ENCODE results near the gene PKP3.
A peak's percentile ranks its signal among the peaks of the same experiment; 100 is the strongest.

Gene PKP3

GRCh38 chr11:445765-446588 is 52.0 kb downstream of the PKP3 start:
- TF ChIP-seq CTCF (conservative IDR thresholded peaks at IDR 0.05) (no peak), ZFX (IDR thresholded peaks at IDR 0.05) (no peak)
- H3K27ac ChIP-seq = peak overlapping the region; percentile 8; the same call in 1 of the 2 replicates

GRCh38 chr11:446891-447290 is 52.9 kb downstream of the PKP3 start:
- TF ChIP-seq CTCF (conservative IDR thresholded peaks at IDR 0.05) (no peak), ZFX (IDR thresholded peaks at IDR 0.05) (no peak)
- H3K27ac ChIP-seq = peak overlapping the region; percentile 8; the same call in 1 of the 2 replicates

- peak; percentile 97 for TF ChIP-seq CTCF (conservative IDR thresholded peaks at IDR 0.05)
- 0 out of 2 replicates have a peak, but pooled peaks have one; percentile 35 for TF ChIP-seq ZFX (IDR thresholded peaks at IDR 0.05)
- peak overlapping the region; percentile 85 for H3K27ac ChIP-seq
Measured at GRCh38 chr11:447923-448731, 54.1 kb downstream of the PKP3 start.

GRCh38 chr11:449889-450808 is 56.1 kb downstream of the PKP3 start, which contains the start of gene PTDSS2:
TSS of gene PTDSS2 (plus strand) at chr11:450279. CDS start at chr11:450456, 177 bp downstream.
- TF ChIP-seq ZFX (IDR thresholded peaks at IDR 0.05) = peak; percentile 95; the same call in 1 of the 2 replicates
- TF ChIP-seq CTCF (conservative IDR thresholded peaks at IDR 0.05) = no peak
- H3K27ac ChIP-seq = peak within 1 kb of the TSS; percentile 85

- TF ChIP-seq CTCF (conservative IDR thresholded peaks at IDR 0.05) = no peak; the same call in 1 of the 2 replicates
- no peak for TF ChIP-seq ZFX (IDR thresholded peaks at IDR 0.05)
- H3K27ac ChIP-seq = peak overlapping the region; percentile 85
Measured at GRCh38 chr11:450809-451451, 56.9 kb downstream of the PKP3 start.

- no peak for TF ChIP-seq ZFX (IDR thresholded peaks at IDR 0.05)
- TF ChIP-seq CTCF (conservative IDR thresholded peaks at IDR 0.05) = no peak
- H3K27ac ChIP-seq = peak overlapping the region; percentile 85; the same call in 1 of the 2 replicates
Measured at GRCh38 chr11:451738-452137, 57.7 kb downstream of the PKP3 start.
